HCT116 (cell line): Measurements from ENCODE around the gene CERS2. TPM values are rescaled to one million over a fixed set of nuclear protein-coding genes. Genes with fewer than 3 reads are reported as not detected.

Experiments
- ATAC-seq: fragments of 200-7000 bp; cut with Tn5 transposase; 2 replicates; pipeline ENCODE4 v1.9.1; 2020; ENCODE audit warnings: mild to moderate bottlenecking, moderate library complexity
- BruUV-seq: library from RNA; stranded (reverse); fragments of 400-500 nt; replicated peaks from 2 replicates; lab custom pipeline; 2021; lab: Mats Ljungman, UMichigan
- CTCF ChIA-PET: fragments of 300-600 bp; sonication (Branson Sonifier 250); formaldehyde crosslinking; loops from one replicate; lab custom pipeline; 2021; ENCODE audit warnings: antibody characterized with exemption; lab: Charles Lee
- POLR2A ChIA-PET: fragments of 300-600, 350-600 bp; sonication (Branson Sonifier 250); formaldehyde crosslinking; loops from one replicate; lab custom pipeline; 2021; ENCODE audit warnings: antibody characterized with exemption; lab: Charles Lee
- RAD21 ChIA-PET, 2 experiments: fragments of 300-600 bp; sonication (Branson Sonifier 250); formaldehyde crosslinking; loops; one replicate each; lab custom pipeline; 2023; ENCODE audit warnings: low total read pairs in 2 of 2; ENCODE audit not compliant: uncharacterized antibody in 2 of 2, unreplicated experiment in 2 of 2, low non-redundant PET in 1 of 2; lab: Charles Lee
- DNase-seq: peaks from one replicate; pipeline ENCODE4 v3.0.0-alpha.2; 2010; ENCODE audit warnings: low read depth, low spot score
- H2AFZ ChIP-seq: fragments of 200-600 bp; shearing (Covaris generic), sonication (generic); 2 replicates; pipeline ENCODE4 v1.6.1; 2017; ENCODE audit warnings: low read depth, mixed run types, mixed read lengths, antibody characterized with exemption, low read length; ENCODE audit not compliant: poor library complexity, severe bottlenecking
- H3K27ac ChIP-seq: 2 replicates; pipeline ENCODE4 v1.5.1; 2012; ENCODE audit warnings: low read depth, low read length
- H3K27me3 ChIP-seq: fragments of 200-600 bp; sonication (generic); 2 replicates; pipeline ENCODE4 v1.6.1; 2016; ENCODE audit warnings: mixed run types, low read length, mixed read lengths; ENCODE audit not compliant: insufficient read depth
- H3K36me3 ChIP-seq, 2 experiments: fragments of 200-500 bp in 1 of 2; fragments of 200-600 bp in 1 of 2; sonication (Bioruptor generic) in 1 of 2; sonication (generic) in 1 of 2; 2 replicates each; pipeline versions ENCODE4 v1.5.1 to v1.6.1; 2014 to 2016; ENCODE audit warnings: low read length in 2 of 2, inconsistent platforms in 1 of 2, mixed read lengths in 1 of 2, mixed run types in 1 of 2; ENCODE audit not compliant: insufficient read depth in 2 of 2, control insufficient read depth in 1 of 2
- H3K4me1 ChIP-seq, 2 experiments: fragments of 200-600 bp in 1 of 2; sonication (generic) in 1 of 2; 2 replicates each; pipeline versions ENCODE4 v1.5.1 to v1.6.1; 2012 to 2017; ENCODE audit warnings: low read length in 2 of 2, inconsistent platforms in 1 of 2, mild to moderate bottlenecking in 1 of 2, mixed read lengths in 1 of 2, mixed run types in 1 of 2, moderate library complexity in 1 of 2; ENCODE audit not compliant: insufficient read depth in 2 of 2, control insufficient read depth in 1 of 2
- H3K4me2 ChIP-seq: fragments of 200-600 bp; sonication (generic); 2 replicates; pipeline ENCODE4 v1.6.1; 2017; ENCODE audit warnings: mixed run types, low read length, mixed read lengths
- H3K4me3 ChIP-seq, 2 experiments: fragments of 200-600 bp in 1 of 2; sonication (generic) in 1 of 2; replicated peaks in 1 of 2; 2 replicates each; pipeline ENCODE4 v1.5.1; 2011 to 2016; ENCODE audit warnings: low read length in 2 of 2, control low read depth in 1 of 2, low read depth in 1 of 2, mild to moderate bottlenecking in 1 of 2, mixed read lengths in 1 of 2, mixed run types in 1 of 2
- H3K79me2 ChIP-seq: fragments of 200-600 bp; sonication (generic); 2 replicates; pipeline ENCODE4 v1.6.1; 2017; ENCODE audit warnings: mild to moderate bottlenecking, mixed run types, low read length, moderate library complexity, mixed read lengths; ENCODE audit not compliant: insufficient read depth
- H3K9ac ChIP-seq: fragments of 200-600 bp; sonication (generic); 2 replicates; pipeline ENCODE4 v1.6.1; 2016; ENCODE audit warnings: low read length, mixed read lengths
- H3K9me2 ChIP-seq: fragments of 200-600 bp; sonication (generic), shearing (Covaris generic); 2 replicates; pipeline ENCODE4 v1.6.1; 2017; ENCODE audit warnings: mixed run types, mild to moderate bottlenecking, moderate library complexity; ENCODE audit not compliant: insufficient read depth
- H3K9me3 ChIP-seq, 2 experiments: fragments of 200-500 bp in 1 of 2; fragments of 200-600 bp in 1 of 2; sonication (Bioruptor generic) in 1 of 2; sonication (generic) in 1 of 2; 2 replicates each; pipeline ENCODE4 v1.6.1; 2014 to 2017; ENCODE audit warnings: low read length in 2 of 2, mixed read lengths in 2 of 2, inconsistent platforms in 1 of 2, low read depth in 1 of 2, mild to moderate bottlenecking in 1 of 2, mixed run types in 1 of 2, moderate library complexity in 1 of 2; ENCODE audit not compliant: control insufficient read depth in 1 of 2, insufficient read depth in 1 of 2
- H4K20me1 ChIP-seq: fragments of 200-600 bp; sonication (generic), shearing (Covaris generic); 2 replicates; pipeline ENCODE4 v1.6.1; 2017; ENCODE audit warnings: mixed run types, mild to moderate bottlenecking, moderate library complexity; ENCODE audit not compliant: insufficient read depth
- ATF3 ChIP-seq: IDR thresholded peaks from 2 replicates; pipeline ENCODE4 v1.6.1; 2012
- CBX3 ChIP-seq: IDR thresholded peaks from 2 replicates; pipeline ENCODE4 v1.6.1; 2012; ENCODE audit warnings: low read depth
- CTCF ChIP-seq, 3 experiments: fragments of 200-600 bp in 1 of 3; sonication (generic) in 1 of 3; IDR thresholded peaks in 2 of 3; conservative IDR thresholded peaks in 1 of 3; 2 replicates each; pipeline ENCODE4 v1.5.1; 2012 to 2017; ENCODE audit warnings: low read depth in 2 of 3, low read length in 2 of 3, antibody characterized with exemption in 1 of 3, borderline replicate concordance in 1 of 3, control low read depth in 1 of 3, mild to moderate bottlenecking in 1 of 3, mixed read lengths in 1 of 3, mixed run types in 1 of 3, moderate library complexity in 1 of 3; ENCODE audit not compliant: insufficient read depth in 1 of 3
- EGR1 ChIP-seq: IDR thresholded peaks from 2 replicates; pipeline ENCODE4 v1.6.1; 2012; ENCODE audit warnings: low read depth
- EZH2 ChIP-seq: fragments of 200-600 bp; sonication (generic); IDR thresholded peaks from 2 replicates; pipeline ENCODE4 v1.6.1; 2017; ENCODE audit warnings: antibody characterized with exemption, mixed run types
- EZH2phosphoT487 ChIP-seq: fragments of 200-600 bp; IDR thresholded peaks from 2 replicates; pipeline ENCODE4 v1.6.1; 2018; ENCODE audit warnings: antibody characterized with exemption, borderline replicate concordance
- FOSL1 ChIP-seq: IDR thresholded peaks from 2 replicates; pipeline ENCODE4 v1.6.1; 2012; ENCODE audit warnings: low read depth
- POLR2A ChIP-seq: IDR thresholded peaks from 2 replicates; pipeline ENCODE4 v1.7.0; 2011; ENCODE audit warnings: borderline replicate concordance; ENCODE audit not compliant: insufficient read depth, insufficient read length; ENCODE audit errors: extremely low read depth
- POLR2AphosphoS5 ChIP-seq: IDR thresholded peaks from 2 replicates; pipeline ENCODE4 v1.6.1; 2011; ENCODE audit warnings: mild to moderate bottlenecking, low read depth, low read length, moderate library complexity
- RAD21 ChIP-seq: IDR thresholded peaks from 2 replicates; pipeline ENCODE4 v1.6.1; 2012; ENCODE audit warnings: low read depth, mild to moderate bottlenecking
- REST ChIP-seq: IDR thresholded peaks from 2 replicates; pipeline ENCODE4 v1.6.1; 2012; ENCODE audit warnings: low read depth
- SP1 ChIP-seq: IDR thresholded peaks from 2 replicates; pipeline ENCODE4 v1.6.1; 2012; ENCODE audit warnings: low read depth
- TCF7L2 ChIP-seq: IDR thresholded peaks from 2 replicates; pipeline ENCODE4 v1.7.0; 2011; ENCODE audit warnings: borderline replicate concordance, inconsistent platforms; ENCODE audit not compliant: insufficient read depth, insufficient read length; ENCODE audit errors: extremely low read depth
- YY1 ChIP-seq: IDR thresholded peaks from 2 replicates; pipeline ENCODE4 v1.6.1; 2011; ENCODE audit warnings: low read length, low read depth, moderate library complexity, mild to moderate bottlenecking; ENCODE audit not compliant: insufficient replicate concordance; ENCODE audit errors: extremely low read depth
- ZBTB33 ChIP-seq: IDR thresholded peaks from 2 replicates; pipeline ENCODE4 v1.6.1; 2011; ENCODE audit warnings: mild to moderate bottlenecking, low read length, moderate library complexity; ENCODE audit not compliant: insufficient replicate concordance; ENCODE audit errors: extremely low read depth
- ZFX ChIP-seq: fragments of 450-650 bp; IDR thresholded peaks from 2 replicates; pipeline ENCODE4 v1.6.1; 2017
- ZNF274 ChIP-seq: fragments of 200-500 bp; sonication (Bioruptor generic); IDR thresholded peaks from 2 replicates; pipeline ENCODE4 v1.6.1; 2014; ENCODE audit warnings: mild to moderate bottlenecking, low read depth, low read length, inconsistent platforms
- intact Hi-C: fragments of 100-400 bp; cut with micrococcal nuclease; formaldehyde crosslinking; loops from 2 replicates; pipeline ENCODE4 v1.10.0; 2022
- total RNA-seq: library from RNA; stranded (reverse); gene quantifications from one replicate; pipeline ENCODE4 v1.2.1, GENCODE V29; 2021; ENCODE audit not compliant: unreplicated experiment

CERS2 gene
- total RNA-seq, 1 experiment from 2014 or later, result 218 TPM

- H3K9me2 ChIP-seq, result no peaks in the 10 kb centered on the region
- no peaks in the 10 kb centered on the region for H3K9me3 ChIP-seq
- no peaks in the 10 kb centered on the region for H3K27me3 ChIP-seq
- H3K36me3 ChIP-seq, result no peaks in the 10 kb centered on the region
- no peak for TF ChIP-seq RAD21
- no peak for TF ChIP-seq YY1
- no peak for TF ChIP-seq REST
- no peak for TF ChIP-seq ZNF274
- TF ChIP-seq POLR2A, result no peak
- no peak for TF ChIP-seq ZFX
- TF ChIP-seq EZH2phosphoT487, result no peak
- no peak for TF ChIP-seq POLR2AphosphoS5
- no peak for TF ChIP-seq EZH2
- TF ChIP-seq SP1, result no peak
- no peak for TF ChIP-seq FOSL1
- no peak for TF ChIP-seq ZBTB33
- no peak for TF ChIP-seq EGR1
- no peak for TF ChIP-seq TCF7L2
- no peak for TF ChIP-seq CBX3
- TF ChIP-seq ATF3, result no peak
- no peak for TF ChIP-seq CTCF (IDR thresholded peaks at IDR 0.05 in 2 of 3, conservative IDR thresholded peaks at IDR 0.05 in 1 of 3; ENCODE audit: borderline replicate concordance in 1 of 3, insufficient read depth in 1 of 3, low read depth in 2 of 3, low read length in 2 of 3)
- TF ChIP-seq, all 23 proteins: peak for 0
- Histone ChIP-seq H3K79me2 (no peaks in the 10 kb centered on the region), H4K20me1 (no peaks in the 10 kb centered on the region), H3K4me2 (no peak overlapping the region), H2AFZ (no peak overlapping the region), H3K4me3 (no peak overlapping the region), H3K4me1 (peaks cover 6 to 12% of the 10 kb centered on the region in 2 experiments; a peak in 2 of 4 replicates), H3K27ac (no peak overlapping the region), H3K9ac (no peak overlapping the region)
- BruUV-seq, result no TSS peak
- ChIA-PET RAD21 (no interaction called here), POLR2A (no interaction called here), CTCF (no interaction called here)
- DNase-seq, result no peak
- ATAC-seq, result no peak
- intact Hi-C loops, result no loop called here
Measured at GRCh38 chr1:150992626-150993025, 18.0 kb upstream of the CERS2 start.
